ENCODE measurements around the gene SYT13.

- TF ChIP-seq CTCF (IDR thresholded peaks at IDR 0.05), result no peak
- TF ChIP-seq POLR2A (IDR thresholded peaks at IDR 0.05), result no peak
These were observed 69.2 kb downstream of the SYT13 start for GRCh38 chr11:45216901-45217300.

Data from tibial nerve (tissue), 3 donors.